ENCODE measurements around the gene BCL2L13.

DNA sequence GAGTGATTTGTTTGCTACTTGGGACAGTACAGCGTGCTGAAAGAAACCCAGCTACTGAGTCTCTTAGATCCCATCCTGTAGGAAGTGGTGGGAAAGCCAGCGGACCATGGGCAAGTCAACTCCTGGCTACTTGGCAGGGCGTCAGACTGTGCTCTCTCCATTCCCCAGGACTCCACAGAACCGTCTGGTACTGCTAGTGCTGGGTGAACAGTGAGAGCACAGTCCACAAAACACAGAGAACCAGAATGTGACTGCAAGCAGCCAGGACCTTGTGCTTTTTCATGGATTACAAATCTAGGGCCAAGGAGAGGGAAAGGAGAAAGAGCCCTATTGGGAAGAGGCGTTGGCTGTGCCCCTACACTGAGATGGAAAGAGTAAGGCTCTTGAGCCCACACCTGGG, 125.5 kb downstream of the BCL2L13 start:
- TF ChIP-seq, protein P1, sequence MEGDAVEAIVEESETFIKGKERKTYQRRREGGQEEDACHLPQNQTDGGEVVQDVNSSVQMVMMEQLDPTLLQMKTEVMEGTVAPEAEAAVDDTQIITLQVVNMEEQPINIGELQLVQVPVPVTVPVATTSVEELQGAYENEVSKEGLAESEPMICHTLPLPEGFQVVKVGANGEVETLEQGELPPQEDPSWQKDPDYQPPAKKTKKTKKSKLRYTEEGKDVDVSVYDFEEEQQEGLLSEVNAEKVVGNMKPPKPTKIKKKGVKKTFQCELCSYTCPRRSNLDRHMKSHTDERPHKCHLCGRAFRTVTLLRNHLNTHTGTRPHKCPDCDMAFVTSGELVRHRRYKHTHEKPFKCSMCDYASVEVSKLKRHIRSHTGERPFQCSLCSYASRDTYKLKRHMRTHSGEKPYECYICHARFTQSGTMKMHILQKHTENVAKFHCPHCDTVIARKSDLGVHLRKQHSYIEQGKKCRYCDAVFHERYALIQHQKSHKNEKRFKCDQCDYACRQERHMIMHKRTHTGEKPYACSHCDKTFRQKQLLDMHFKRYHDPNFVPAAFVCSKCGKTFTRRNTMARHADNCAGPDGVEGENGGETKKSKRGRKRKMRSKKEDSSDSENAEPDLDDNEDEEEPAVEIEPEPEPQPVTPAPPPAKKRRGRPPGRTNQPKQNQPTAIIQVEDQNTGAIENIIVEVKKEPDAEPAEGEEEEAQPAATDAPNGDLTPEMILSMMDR (IDR thresholded peaks at IDR 0.05), result no peak
- TF ChIP-seq POLR2A (IDR thresholded peaks at IDR 0.05), result no peak

All from thyroid gland (tissue), 4 donors.